Left forelimb (tissue), 1 donor: ENCODE measurements around the gene CPSF4L.
"Not testable (repeated sequence)": the region's sequence is repeated elsewhere in the genome, so short reads cannot be mapped to it uniquely, and the experiment has no call there.

ENCODE experiments used
- DNase-seq: peaks from one replicate; pipeline ENCODE4 v3.0.0-alpha.2; 2018; ENCODE audit warnings: low spot score

CPSF4L gene

DNA sequence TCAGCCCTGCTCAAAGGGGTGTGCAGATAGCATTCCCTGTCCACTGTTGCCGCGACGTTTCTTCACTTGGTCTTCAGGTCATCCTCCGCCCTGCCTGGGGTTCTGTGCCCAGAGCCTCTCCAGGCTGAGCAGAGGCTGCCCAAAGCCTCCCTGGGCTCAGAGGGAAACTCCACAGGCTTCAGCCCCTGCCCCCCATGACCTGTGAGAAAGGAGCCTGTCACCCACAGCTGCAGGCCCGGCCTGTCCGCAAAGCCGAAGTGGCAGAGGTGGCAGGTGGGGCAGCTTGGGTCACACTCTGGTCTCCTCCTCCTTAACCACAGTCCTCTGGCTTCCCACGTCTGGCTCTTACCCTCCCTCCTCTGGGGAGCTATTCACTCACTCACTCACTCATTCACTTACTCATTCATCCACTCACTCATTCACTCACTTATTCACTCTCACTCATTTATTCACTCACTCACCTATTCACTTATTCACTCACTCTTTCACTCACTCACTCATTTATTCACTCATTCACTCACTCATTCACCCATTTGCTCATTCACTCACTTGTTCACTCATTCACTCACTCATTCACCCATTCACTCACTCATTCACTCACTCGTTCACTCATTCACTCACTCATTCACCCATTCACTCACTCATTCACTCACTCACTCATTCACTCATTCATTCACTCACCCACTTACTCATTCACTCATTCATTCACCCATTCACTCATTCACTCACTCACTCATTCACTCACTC, 7.1 kb upstream of the CPSF4L start:
- DNase-seq: no peak

DNA sequence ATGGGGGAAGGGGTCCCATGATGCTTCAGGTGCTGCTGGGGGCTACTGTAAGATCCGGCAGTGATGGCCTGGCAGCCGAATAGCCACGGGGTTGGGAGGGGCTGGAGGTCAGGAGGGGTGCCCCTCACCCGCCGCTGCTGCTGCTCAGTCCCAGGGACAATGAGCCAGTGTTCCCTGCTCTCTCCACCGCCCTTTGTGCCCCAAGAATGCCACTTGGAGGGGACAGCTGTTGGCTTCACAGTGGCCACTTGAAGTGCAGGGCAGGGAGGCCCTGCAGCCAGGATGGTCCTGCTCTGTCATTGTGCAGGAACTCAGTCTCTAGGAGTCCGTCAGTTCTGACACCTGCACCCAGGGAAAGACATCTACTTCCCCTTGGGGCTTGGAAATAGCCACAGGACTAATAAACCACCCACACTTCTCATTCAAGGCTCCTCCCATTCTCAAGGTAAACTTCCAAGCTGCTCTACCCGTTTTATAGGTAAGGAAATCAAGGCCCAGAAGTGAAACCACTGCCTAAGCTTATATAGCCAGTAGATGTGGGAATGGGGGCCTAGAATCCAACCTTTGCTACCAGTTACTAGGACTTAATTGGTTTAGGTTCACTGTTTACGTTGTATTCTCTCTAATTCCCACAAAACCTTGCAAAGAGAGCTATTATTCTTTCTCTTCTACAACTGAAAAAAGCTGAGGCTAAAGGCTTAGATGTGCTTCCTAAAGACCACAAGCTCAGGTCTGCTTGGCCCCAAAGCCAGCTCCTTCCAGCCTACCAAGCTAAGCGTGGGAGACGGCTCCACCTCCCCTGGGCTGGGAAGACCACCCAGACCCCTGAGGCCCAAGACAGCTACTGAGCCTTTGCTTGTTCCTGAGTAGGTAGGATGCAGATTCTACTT, 6.2 kb upstream of the CPSF4L start:
- DNase-seq: no peak

- no peak for DNase-seq
Measured at GRCh38 chr17:73266796-73267195, 5.1 kb upstream of the CPSF4L start.

GRCh38 chr17:73265646-73266640, 4.3 kb upstream of the CPSF4L start:
- DNase-seq: no peak

GRCh38 chr17:73264448-73264847, 2.8 kb upstream of the CPSF4L start:
- not testable (repeated sequence) for DNase-seq

DNA sequence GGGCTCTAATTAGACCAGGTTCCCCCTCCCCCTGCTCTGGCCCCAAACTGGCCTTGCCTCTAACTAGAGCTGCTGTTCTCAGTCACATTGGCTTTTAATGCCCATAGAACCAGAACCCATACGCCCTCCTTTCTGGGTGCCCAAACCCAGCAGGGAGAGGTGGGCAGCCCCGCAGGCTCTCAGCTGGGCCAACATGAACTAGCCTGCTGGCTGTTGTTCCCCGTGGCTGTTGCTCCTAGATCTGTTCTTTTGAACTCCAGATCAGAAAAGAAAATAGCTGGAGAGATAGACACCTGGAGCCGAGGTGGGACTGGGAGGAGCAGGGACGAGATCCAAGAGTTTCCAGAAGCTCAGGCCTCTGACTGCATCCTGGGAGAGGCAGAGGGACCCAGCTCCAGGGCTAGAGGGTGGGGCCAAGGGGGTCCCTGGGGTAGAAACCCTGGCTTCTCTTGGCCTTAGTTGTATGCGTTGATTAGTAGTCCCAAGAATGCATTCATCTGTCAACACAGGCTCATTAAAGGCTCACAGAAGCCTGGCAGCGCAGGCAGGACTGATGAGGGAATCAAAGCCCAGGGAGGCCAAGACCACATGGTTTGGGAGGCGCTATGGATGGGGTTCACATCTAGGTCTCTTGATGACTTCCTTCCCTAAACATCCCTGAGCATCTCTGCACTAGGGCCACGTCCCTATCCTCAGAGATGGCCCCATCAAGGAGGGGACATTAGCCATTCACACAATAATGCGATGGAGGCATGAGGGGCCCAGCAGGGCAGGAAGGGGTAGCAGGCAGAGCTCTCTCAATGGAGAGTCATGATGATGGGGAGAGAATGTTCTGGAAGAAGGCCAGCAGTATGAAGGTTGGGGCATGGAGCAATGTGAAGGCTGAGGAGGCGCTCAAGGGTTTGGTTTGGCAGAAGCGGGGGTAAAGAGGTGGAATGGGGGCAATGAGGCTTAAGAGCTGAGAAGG, 1.3 kb upstream of the CPSF4L start:
- no peak for DNase-seq

DNA sequence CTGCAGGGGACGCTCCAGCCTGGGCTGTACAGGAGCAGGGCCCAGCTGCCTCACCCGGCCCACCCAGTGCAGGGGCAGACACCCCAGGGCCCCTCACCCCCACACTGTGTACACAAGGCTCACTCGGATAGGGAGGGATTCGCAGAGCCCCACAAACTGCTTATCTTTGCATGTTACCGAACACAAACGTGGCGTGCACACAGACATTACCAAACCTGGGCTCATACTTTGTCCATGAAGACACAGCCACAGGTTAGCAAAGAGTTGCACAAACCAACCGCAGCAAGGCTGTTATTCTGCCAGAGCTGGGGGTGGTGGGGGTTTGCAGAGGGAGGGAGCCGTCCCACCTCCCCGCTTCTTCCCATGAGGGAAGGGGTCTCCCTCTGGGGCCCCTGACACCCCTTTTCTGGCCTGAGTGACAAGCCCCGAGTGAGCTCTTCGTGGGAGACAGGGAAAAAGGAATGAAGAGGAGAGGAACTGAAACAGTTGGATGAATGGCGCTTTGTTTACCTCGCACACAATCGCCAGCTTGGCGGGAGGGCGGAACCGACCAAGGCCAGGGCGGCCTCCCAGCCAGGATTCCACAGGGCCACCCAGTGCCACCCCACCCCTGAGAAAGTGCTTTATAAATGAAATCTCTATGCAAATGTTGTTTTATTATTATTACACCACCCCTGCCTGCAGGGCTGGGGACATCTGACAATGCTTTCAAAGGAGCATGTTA, 434 bp upstream of the CPSF4L start:
- no peak for DNase-seq

- DNase-seq: no peak
Measured at GRCh38 chr17:73257516-73257915, 4.2 kb downstream of the CPSF4L start.

DNA sequence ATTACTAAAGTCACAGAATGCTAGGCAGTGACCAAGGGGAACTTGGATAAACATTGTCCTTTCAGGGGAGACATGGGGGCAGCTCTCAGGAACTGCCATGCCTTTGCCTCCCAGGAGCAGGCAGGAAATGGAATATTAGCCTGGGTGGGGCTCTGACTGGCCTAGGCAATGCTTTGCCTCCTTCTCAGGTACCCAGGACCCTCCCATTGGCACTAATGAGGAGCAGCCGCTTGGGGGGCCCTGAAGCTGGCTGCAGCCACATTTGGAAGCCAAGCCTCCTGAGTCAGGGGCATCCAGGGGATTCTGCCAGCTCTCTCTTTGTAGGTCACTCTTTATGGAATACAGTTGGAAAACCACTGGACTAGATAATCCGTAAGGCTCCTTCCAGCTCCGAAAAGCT, 5.5 kb downstream of the CPSF4L start:
- DNase-seq: no peak

DNA sequence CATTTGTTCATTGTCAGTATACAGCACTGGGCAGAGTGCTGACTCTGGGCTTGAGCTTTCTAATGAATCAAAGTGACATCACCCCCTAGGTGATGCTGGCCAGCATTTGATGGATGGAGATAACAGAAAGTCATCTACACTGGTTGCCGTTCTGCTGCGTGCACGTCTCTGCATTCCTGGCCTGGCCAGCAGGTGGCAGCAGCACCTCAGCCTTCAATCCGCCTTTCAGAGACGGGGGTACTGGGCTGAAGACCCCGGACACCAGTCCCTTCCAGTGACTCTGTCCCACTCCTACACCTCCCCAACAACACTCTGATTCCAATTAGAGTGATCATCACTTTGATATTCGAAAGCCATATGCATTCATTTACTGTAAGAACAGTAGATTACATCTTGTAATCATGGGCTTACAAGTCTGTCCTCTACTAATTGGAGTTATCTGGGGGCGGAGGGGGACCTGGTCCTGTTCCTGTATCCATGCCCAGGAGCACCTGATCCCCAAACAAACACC, 6.0 kb downstream of the CPSF4L start:
- DNase-seq: no peak

GRCh38 chr17:73251871-73252270, 9.8 kb downstream of the CPSF4L start:
- no peak for DNase-seq

- DNase-seq: no peak
Measured at GRCh38 chr17:73250851-73251640, 10.6 kb downstream of the CPSF4L start.

DNA sequence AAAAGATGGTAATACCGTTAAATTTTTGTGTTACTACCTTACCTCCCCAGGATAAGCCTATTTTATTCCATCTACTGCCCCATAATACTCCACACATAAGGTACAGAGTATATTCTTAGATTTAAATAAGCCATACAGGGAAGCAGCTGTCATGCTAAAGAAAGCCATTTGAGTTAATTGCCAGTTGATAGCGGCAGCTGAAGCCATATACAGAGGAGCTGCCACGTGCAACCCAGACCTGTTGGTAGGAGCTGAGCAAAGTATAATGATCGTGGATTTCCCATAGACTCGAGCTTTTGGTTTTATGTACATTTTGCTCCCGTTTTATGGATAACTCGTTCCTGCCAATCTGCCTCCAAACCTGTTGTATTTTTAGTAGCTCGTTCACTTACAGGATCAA, 12.0 kb downstream of the CPSF4L start:
- DNase-seq: no peak

- DNase-seq: no peak
Measured at GRCh38 chr17:73248532-73248931, 13.1 kb downstream of the CPSF4L start.

- no peak for DNase-seq
Measured at GRCh38 chr17:73247726-73248125, 14.0 kb downstream of the CPSF4L start.

GRCh38 chr17:73240561-73240960, 21.1 kb downstream of the CPSF4L start:
- DNase-seq: no peak

GRCh38 chr17:73237714-73238113, 24.0 kb downstream of the CPSF4L start:
- no peak for DNase-seq

DNA sequence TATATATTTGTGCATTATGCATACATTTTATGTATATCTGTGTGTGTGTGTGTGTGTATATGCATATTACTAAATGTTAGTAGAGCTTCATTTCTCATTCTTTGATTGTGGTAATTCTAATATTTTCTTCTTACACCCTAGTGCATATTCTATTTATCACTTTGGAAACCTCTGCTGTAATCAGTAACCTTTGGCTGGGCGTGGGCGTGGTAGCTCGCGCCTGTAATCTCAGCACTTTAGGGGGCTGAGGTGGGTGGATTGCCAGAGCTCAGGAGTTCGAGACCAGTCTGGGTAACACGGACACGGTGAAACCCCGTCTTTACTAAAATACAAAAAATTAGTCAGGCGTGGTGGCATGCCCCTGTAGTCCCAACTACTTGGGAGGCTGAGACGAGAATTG, 26.9 kb downstream of the CPSF4L start:
- no peak for DNase-seq
